A549 (cell line): ENCODE results near the gene CFI. TPM values are rescaled to one million over a fixed set of nuclear protein-coding genes. Genes with fewer than 3 reads are reported as not detected.

Experiments
- ATAC-seq, 2 experiments: fragments of 200-7000 bp in 1 of 2; fragments of >200 bp in 1 of 2; cut with Nextera tagmentation in 1 of 2; cut with Tn5 transposase in 1 of 2; 3 replicates each; pipeline versions ENCODE4 v1.8.0 to v1.9.1; 2018 to 2020; ENCODE audit warnings: mild to moderate bottlenecking in 1 of 2, moderate library complexity in 1 of 2
- CTCF ChIA-PET: fragments of 300-600 bp; sonication (Branson Sonifier 250); formaldehyde crosslinking; extraction: SDS; loops from one replicate; lab custom pipeline; 2021; ENCODE audit warnings: antibody characterized with exemption, inconsistent platforms; lab: Yijun Ruan, JAX
- POLR2A ChIA-PET: fragments of 350-600 bp; formaldehyde crosslinking; extraction: SDS; loops from one replicate; lab custom pipeline; 2021; ENCODE audit warnings: antibody characterized with exemption, inconsistent platforms; lab: Yijun Ruan, JAX
- DNase-seq, 2 experiments: peaks; one replicate each; pipeline versions ENCODE4 v3.0.0 to v3.0.0-alpha.2; 2011 to 2016; ENCODE audit warnings: low read depth in 1 of 2, low spot score in 1 of 2
- FAIRE-seq: peaks from 2 replicates; lab custom pipeline; 2011; peaks lifted over from hg19 to GRCh38; lab: Jason Lieb, UNC
- H3K27ac ChIP-seq, 2 experiments: fragments of >200 bp; sonication (Bioruptor Twin); formaldehyde crosslinking; 3 replicates each; pipeline ENCODE4 v1.5.1; 2016 to 2017
- H3K4me1 ChIP-seq: fragments of >200 bp; sonication (Bioruptor Twin); formaldehyde crosslinking; 3 replicates; pipeline ENCODE4 v1.6.1; 2016
- H3K4me2 ChIP-seq: fragments of >200 bp; sonication (Bioruptor Twin); formaldehyde crosslinking; 3 replicates; pipeline ENCODE4 v1.6.1; 2016
- H3K4me3 ChIP-seq: fragments of >200 bp; sonication (Bioruptor Twin); formaldehyde crosslinking; 3 replicates; pipeline ENCODE4 v1.5.1; 2016
- H3K9me3 ChIP-seq: fragments of >200 bp; sonication (Bioruptor Twin); formaldehyde crosslinking; 3 replicates; pipeline ENCODE4 v1.6.1; 2016
- BCL3 ChIP-seq: fragments of >200 bp; sonication (Bioruptor Twin); formaldehyde crosslinking; IDR thresholded peaks from 3 replicates; pipeline ENCODE4 v1.6.1; 2016
- CBX8 ChIP-seq: fragments of 200-600 bp; sonication (generic); IDR thresholded peaks from 2 replicates; pipeline ENCODE4 v1.6.1; 2016
- CEBPB ChIP-seq, 2 experiments: fragments of >200 bp in 1 of 2; sonication (Bioruptor Twin) in 1 of 2; formaldehyde crosslinking in 1 of 2; IDR thresholded peaks; 2 replicates each; pipeline ENCODE4 v1.6.1; 2012 to 2016
- CHD2 ChIP-seq: fragments of 150-350 bp; IDR thresholded peaks from 2 replicates; pipeline ENCODE4 v1.6.1; 2014; ENCODE audit warnings: low read length; ENCODE audit not compliant: partially characterized antibody
- CHD4 ChIP-seq: fragments of 200-600 bp; sonication (generic); IDR thresholded peaks from 2 replicates; pipeline ENCODE4 v1.6.1; 2016; ENCODE audit warnings: antibody characterized with exemption, mild to moderate bottlenecking, borderline replicate concordance
- CTCF ChIP-seq: fragments of >200 bp; sonication (Bioruptor Twin); formaldehyde crosslinking; IDR thresholded peaks from 3 replicates; pipeline ENCODE4 v1.5.1; 2016
- EHMT2 ChIP-seq: fragments of 200-600 bp; sonication (generic); IDR thresholded peaks from 2 replicates; pipeline ENCODE4 v1.6.1; 2016; ENCODE audit warnings: antibody characterized with exemption, low read depth, mild to moderate bottlenecking, moderate library complexity
- EP300 ChIP-seq, 2 experiments: fragments of >200 bp; sonication (Bioruptor Twin); formaldehyde crosslinking; IDR thresholded peaks; 2 replicates in 1 of 2; 3 replicates in 1 of 2; pipeline ENCODE4 v1.6.1; 2016 to 2017
- FOXS1 ChIP-seq: fragments of 250-450 bp; sonication (Bioruptor Pico); IDR thresholded peaks from 2 replicates; pipeline ENCODE4 v1.5.0; 2020; ENCODE audit warnings: mild to moderate bottlenecking, moderate library complexity
- GATA3 ChIP-seq: IDR thresholded peaks from 2 replicates; pipeline ENCODE4 v1.6.1; 2012; ENCODE audit warnings: borderline replicate concordance
- HES2 ChIP-seq: fragments of >200 bp; sonication (Bioruptor Twin); formaldehyde crosslinking; IDR thresholded peaks from 2 replicates; pipeline ENCODE4 v1.6.1; 2016
- HEYL ChIP-seq: fragments of 250-450 bp; sonication (Bioruptor Pico); IDR thresholded peaks from 2 replicates; pipeline ENCODE4 v1.8.0; 2021; ENCODE audit warnings: mild to moderate bottlenecking, moderate library complexity
- HMGXB4 ChIP-seq: fragments of 250-450 bp; sonication (Bioruptor Pico); IDR thresholded peaks from 2 replicates; pipeline ENCODE4 v1.5.0; 2021; ENCODE audit warnings: mild to moderate bottlenecking, moderate library complexity, borderline replicate concordance
- HOXB13 ChIP-seq: fragments of 250-450 bp; sonication (Bioruptor Pico); IDR thresholded peaks from 2 replicates; pipeline ENCODE4 v1.5.0; 2020; ENCODE audit warnings: low read depth, mild to moderate bottlenecking, moderate library complexity
- HOXB5 ChIP-seq: fragments of 250-450 bp; sonication (Bioruptor Pico); IDR thresholded peaks from 2 replicates; pipeline ENCODE4 v1.5.0; 2020; ENCODE audit warnings: mild to moderate bottlenecking, moderate library complexity
- JUN ChIP-seq, 2 experiments: fragments of >200 bp; sonication (Bioruptor Twin); formaldehyde crosslinking; IDR thresholded peaks; 2 replicates in 1 of 2; 3 replicates in 1 of 2; pipeline ENCODE4 v1.6.1; 2016 to 2017
- KDM5A ChIP-seq: fragments of 200-600 bp; sonication (generic); IDR thresholded peaks from 2 replicates; pipeline ENCODE4 v1.6.1; 2016; ENCODE audit warnings: antibody characterized with exemption, mild to moderate bottlenecking
- MAX ChIP-seq: IDR thresholded peaks from 2 replicates; pipeline ENCODE4 v1.6.1; 2012
- MAZ ChIP-seq: fragments of 150-350 bp; IDR thresholded peaks from 2 replicates; pipeline ENCODE4 v1.6.1; 2014; ENCODE audit warnings: antibody characterized with exemption, low read depth, low read length, borderline replicate concordance
- MYC ChIP-seq: IDR thresholded peaks from 2 replicates; pipeline ENCODE4 v1.6.1; 2012; ENCODE audit warnings: mild to moderate bottlenecking, inconsistent platforms, low read length, improper control_type of control experiment, borderline replicate concordance
- NFE2L2 ChIP-seq: fragments of 150-350 bp; conservative IDR thresholded peaks from 2 replicates; pipeline ENCODE4 v1.6.1; 2014; ENCODE audit warnings: low read length
- NR3C1 ChIP-seq: fragments of >200 bp; sonication (Bioruptor Twin); formaldehyde crosslinking; IDR thresholded peaks from 3 replicates; pipeline ENCODE4 v1.6.1; 2017
- PBX3 ChIP-seq: IDR thresholded peaks from 2 replicates; pipeline ENCODE4 v1.6.1; 2012
- PHF8 ChIP-seq: fragments of 200-600 bp; sonication (generic); IDR thresholded peaks from 2 replicates; pipeline ENCODE4 v1.6.1; 2016; ENCODE audit warnings: low read depth, mild to moderate bottlenecking, antibody characterized with exemption, moderate library complexity, borderline replicate concordance
- POLR2A ChIP-seq: IDR thresholded peaks from 2 replicates; pipeline ENCODE4 v1.6.1; 2012; ENCODE audit warnings: mild to moderate bottlenecking, low read length
- POLR2AphosphoS2 ChIP-seq: conservative IDR thresholded peaks from 2 replicates; pipeline ENCODE4 v1.6.1; 2012; ENCODE audit warnings: low read length, improper control_type of control experiment, inconsistent platforms
- RAD21 ChIP-seq, 2 experiments: fragments of >200 bp in 1 of 2; sonication (Bioruptor Twin) in 1 of 2; formaldehyde crosslinking in 1 of 2; IDR thresholded peaks in 1 of 2; conservative IDR thresholded peaks in 1 of 2; 2 replicates in 1 of 2; 3 replicates in 1 of 2; pipeline ENCODE4 v1.6.1; 2012 to 2018; ENCODE audit warnings: inconsistent platforms in 1 of 2
- RARB ChIP-seq: fragments of 250-450 bp; sonication (Bioruptor Pico); IDR thresholded peaks from 2 replicates; pipeline ENCODE4 v1.8.0; 2021; ENCODE audit warnings: mild to moderate bottlenecking, moderate library complexity
- RCOR1 ChIP-seq: fragments of 150-350 bp; IDR thresholded peaks from 2 replicates; pipeline ENCODE4 v1.6.1; 2014; ENCODE audit warnings: antibody characterized with exemption, low read length, low read depth
- RNF2 ChIP-seq: fragments of 200-600 bp; sonication (generic); IDR thresholded peaks from 2 replicates; pipeline ENCODE4 v1.6.1; 2016; ENCODE audit warnings: low read depth, mild to moderate bottlenecking, antibody characterized with exemption, moderate library complexity, borderline replicate concordance
- TP53 ChIP-seq: fragments of 250-450 bp; sonication (Bioruptor Pico); IDR thresholded peaks from 2 replicates; pipeline ENCODE4 v1.5.0; 2021; ENCODE audit warnings: mild to moderate bottlenecking, moderate library complexity
- USF2 ChIP-seq: fragments of 450-650 bp; IDR thresholded peaks from 2 replicates; pipeline ENCODE4 v1.6.1; 2014; ENCODE audit warnings: antibody characterized with exemption
- ZC3H11A ChIP-seq: fragments of 450-650 bp; IDR thresholded peaks from 2 replicates; pipeline ENCODE4 v1.6.1; 2014; ENCODE audit warnings: antibody characterized with exemption, mild to moderate bottlenecking
- ZFP36 ChIP-seq: fragments of 450-650 bp; IDR thresholded peaks from 2 replicates; pipeline ENCODE4 v1.6.1; 2014; ENCODE audit warnings: borderline replicate concordance; ENCODE audit not compliant: partially characterized antibody
- ZSCAN20 ChIP-seq: fragments of 250-450 bp; sonication (Bioruptor Pico); IDR thresholded peaks from 2 replicates; pipeline ENCODE4 v1.8.0; 2022; ENCODE audit warnings: mild to moderate bottlenecking, moderate library complexity
- WGBS: methylation state at CpG from one replicate; pipeline ENCODE4 v1.1.6; 2017; ENCODE audit errors: missing lambda C conversion rate; 5-methylcytosine and 5-hydroxymethylcytosine counted together
- polyA plus RNA-seq, 4 experiments: library from polyadenylated mRNA; depleted of rRNA in 3 of 4; stranded (reverse); fragments of >200 nt; fragmentation: RNase III in 1 of 4; extraction: RNeasy Plus Mini Kit Qiagen cat#74134 plus additional on column Dnase treatment in 1 of 4; gene quantifications; 2 replicates in 3 of 4; 3 replicates in 1 of 4; pipeline ENCODE4 v1.2.3, GENCODE V29; 2011 to 2017

CFI gene
- polyA plus RNA-seq, 2 of the 4 experiments (the other 2 are of a cell fraction), result 2.6 to 2.8 TPM

- POLR2A ChIA-PET, result interaction anchor here (0.7 to 1.2 kb wide), 2 partner anchors 112 kb away, joined by 3 to 5 read pairs; no protein-coding TSS in a partner anchor
- peak; percentile 93 for ATAC-seq
- DNase-seq, result peak; percentile 54 to 73
- FAIRE-seq, result no peak
- no peaks in the 10 kb centered on the region for H3K9me3 ChIP-seq
- H3K4me3 ChIP-seq, result peak within 1 kb of the TSS; percentile 66
- H3K4me1 ChIP-seq, result peaks cover 16% of the 10 kb centered on the region
- peak within 1 kb of the TSS; percentile 85 for H3K4me2 ChIP-seq
- H3K27ac ChIP-seq, result peak within 1 kb of the TSS; percentile 78 to 97
- WGBS, result 0% methylated on average over 12 of the region's 72 CpGs
- CTCF ChIA-PET, result interaction anchor here (0.7 to 1.9 kb wide), 6 partner anchors 39 to 282 kb away, joined by 3 to 7 read pairs (median 5); no protein-coding TSS in a partner anchor
- TF ChIP-seq ZFP36, result no peak
- peak in 1 of 2 experiments; percentile 64; a peak in 2 of 5 replicates for TF ChIP-seq JUN (IDR thresholded peaks at IDR 0.05)
- TF ChIP-seq CBX8, result no peak
- peak; percentile 48; the same call in 2 of the 3 replicates for TF ChIP-seq CTCF
- no peak for TF ChIP-seq CEBPB (IDR thresholded peaks at IDR 0.05)
- TF ChIP-seq FOXS1, result no peak
- TF ChIP-seq EHMT2, result no peak
- peak; percentile 42; the same call in 1 of the 2 replicates for TF ChIP-seq POLR2A
- TF ChIP-seq HOXB13 (CRISPR knock-in tag), result no peak
- no peak for TF ChIP-seq RNF2
- TF ChIP-seq USF2, result no peak
- TF ChIP-seq CHD2, result no peak
- no peak for TF ChIP-seq ZSCAN20 (CRISPR knock-in tag)
- TF ChIP-seq HES2, result no peak
- no peak for TF ChIP-seq MYC
- TF ChIP-seq GATA3, result no peak
- no peak for TF ChIP-seq NR3C1
- TF ChIP-seq ZC3H11A, result no peak
- no peak for TF ChIP-seq TP53
- TF ChIP-seq RAD21 (conservative IDR thresholded peaks at IDR 0.05 in 1 of 2, IDR thresholded peaks at IDR 0.05 in 1 of 2), result peak; percentile 23 to 46; a peak in 4 of 5 replicates
- no peak for TF ChIP-seq CHD4
- TF ChIP-seq PHF8, result 0 out of 2 replicates have a peak, but pooled peaks have one; percentile 10
- no peak for TF ChIP-seq BCL3
- no peak for TF ChIP-seq PBX3
- no peak for TF ChIP-seq RCOR1
- no peak for TF ChIP-seq POLR2AphosphoS2
- no peak for TF ChIP-seq KDM5A
- no peak for TF ChIP-seq HEYL (CRISPR knock-in tag)
- TF ChIP-seq RARB (CRISPR knock-in tag), result no peak
- TF ChIP-seq MAZ, result no peak
- TF ChIP-seq HMGXB4 (CRISPR knock-in tag), result no peak
- TF ChIP-seq NFE2L2, result no peak
- no peak for TF ChIP-seq HOXB5 (CRISPR knock-in tag)
- no peak for TF ChIP-seq EP300 (IDR thresholded peaks at IDR 0.05)
- peak; percentile 46; the same call in 1 of the 2 replicates for TF ChIP-seq MAX
These were observed 98.7 kb downstream of the CFI start, which contains the start of gene CASP6 for GRCh38 chr4:109702950-109703663. TSS of gene CASP6 (minus strand) at chr4:109703445. CDS start at chr4:109703395, 50 bp downstream.
